Activated CD4-positive, alpha-beta memory T cell treated with anti-CD3 and anti-CD28 coated beads for 36 hours (primary cell): ENCODE data around the gene KCNJ5. TPM values are rescaled to one million over a fixed set of nuclear protein-coding genes. Genes with fewer than 3 reads are reported as not detected.

Source experiments
- total RNA-seq, 2 experiments: library from RNA; stranded (reverse); gene quantifications; one replicate each; pipeline ENCODE4 v1.2.3, GENCODE V29; 2021

Gene KCNJ5
- total RNA-seq, 2 experiments from 2014 or later = not detected

Other genes with a start within 250 kb of the KCNJ5 start
- gene FLI1, start 197.3 kb upstream of the KCNJ5 start, total RNA-seq = 10 to 100 TPM; 60.3 to 63.7 TPM
- gene KCNJ1, start 24.1 kb upstream of the KCNJ5 start, total RNA-seq = not detected
- not detected for gene TP53AIP1, start 51.5 kb downstream of the KCNJ5 start, total RNA-seq